IPS-NIHi11 (cell line): ENCODE results near the gene SCFD2.

Source experiments
- DNase-seq: peaks from one replicate; pipeline ENCODE4 v3.0.0; 2012; ENCODE audit warnings: mixed read lengths, low spot score

SCFD2 gene

DNA sequence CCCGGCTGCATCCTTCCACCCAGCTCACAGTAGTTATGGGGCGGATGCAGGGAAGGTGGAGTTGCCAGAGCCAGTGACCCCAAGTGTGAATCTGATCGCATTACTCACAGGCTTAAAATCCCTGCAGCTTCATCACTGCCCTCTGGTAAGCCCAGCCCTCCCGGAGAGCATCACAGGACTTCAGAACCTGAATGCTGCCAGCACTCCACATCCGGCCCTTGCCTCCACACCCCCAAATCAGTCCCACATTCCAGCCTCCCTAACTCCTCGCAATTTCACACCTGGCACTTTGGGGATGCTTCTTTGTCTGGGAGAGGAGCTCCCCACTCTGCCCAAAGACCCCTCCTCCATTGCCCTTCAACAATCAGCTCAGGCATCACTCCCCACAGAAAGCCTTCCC is 488.2 kb downstream of the SCFD2 start:
- DNase-seq, result no peak

DNA sequence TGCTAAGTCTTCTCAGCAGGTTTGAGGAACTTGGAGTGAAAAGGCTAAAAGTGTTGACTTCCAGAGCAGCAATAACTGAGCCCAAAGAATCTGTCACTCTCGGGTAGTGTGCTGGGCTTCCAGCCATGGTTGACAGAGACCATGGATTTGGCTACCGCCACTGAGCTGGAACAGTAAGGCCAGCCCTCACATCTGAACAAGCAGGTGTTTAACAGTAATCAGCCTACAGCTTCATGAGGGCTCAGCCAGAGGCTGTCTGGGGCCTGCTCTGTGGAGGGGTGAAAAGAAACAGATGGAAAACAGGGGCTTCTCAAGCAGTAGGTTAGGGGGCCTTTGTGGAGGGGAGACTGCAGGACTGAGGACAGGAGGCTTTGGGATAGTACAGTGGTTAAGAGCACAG is 488.8 kb downstream of the SCFD2 start:
- DNase-seq, result no peak

DNA sequence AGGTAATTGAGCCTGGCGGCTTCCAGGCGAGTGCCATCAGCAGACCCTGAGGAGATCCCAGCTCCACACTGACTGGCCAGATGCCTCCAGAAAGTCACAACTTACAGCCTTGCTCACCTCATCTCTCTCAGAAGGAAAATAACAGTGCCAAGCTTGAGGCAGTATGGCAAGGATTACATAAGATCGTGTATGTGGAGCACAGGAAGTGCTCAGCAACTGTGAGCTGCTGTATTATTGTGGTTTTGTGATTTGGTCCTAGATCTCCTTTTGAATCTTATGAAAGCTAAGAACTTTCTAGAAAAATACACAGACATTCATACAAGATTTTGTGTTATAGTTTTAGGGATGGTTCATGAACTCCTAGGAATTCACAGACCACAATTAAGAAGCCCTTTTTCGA is 489.8 kb downstream of the SCFD2 start:
- DNase-seq, result no peak

DNA sequence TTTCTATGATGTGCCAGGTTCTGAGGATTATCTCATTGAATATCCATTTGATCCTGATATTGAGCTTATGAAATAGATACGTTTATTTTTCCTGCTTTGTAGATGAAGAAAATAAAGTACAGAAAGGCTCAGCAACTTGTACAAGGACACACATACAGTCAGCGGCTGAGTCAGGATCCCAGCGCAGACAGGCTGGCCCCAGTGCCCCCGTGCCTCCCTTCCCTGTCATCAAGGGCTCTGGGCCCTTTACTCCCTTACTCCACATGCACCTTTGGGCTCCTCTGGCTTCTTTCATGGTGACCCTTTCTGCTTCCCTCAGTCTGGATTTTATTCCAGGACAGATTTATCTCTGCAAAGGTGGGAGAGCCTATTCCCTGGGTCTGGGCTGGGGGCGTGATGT is 490.9 kb downstream of the SCFD2 start:
- DNase-seq, result no peak

DNA sequence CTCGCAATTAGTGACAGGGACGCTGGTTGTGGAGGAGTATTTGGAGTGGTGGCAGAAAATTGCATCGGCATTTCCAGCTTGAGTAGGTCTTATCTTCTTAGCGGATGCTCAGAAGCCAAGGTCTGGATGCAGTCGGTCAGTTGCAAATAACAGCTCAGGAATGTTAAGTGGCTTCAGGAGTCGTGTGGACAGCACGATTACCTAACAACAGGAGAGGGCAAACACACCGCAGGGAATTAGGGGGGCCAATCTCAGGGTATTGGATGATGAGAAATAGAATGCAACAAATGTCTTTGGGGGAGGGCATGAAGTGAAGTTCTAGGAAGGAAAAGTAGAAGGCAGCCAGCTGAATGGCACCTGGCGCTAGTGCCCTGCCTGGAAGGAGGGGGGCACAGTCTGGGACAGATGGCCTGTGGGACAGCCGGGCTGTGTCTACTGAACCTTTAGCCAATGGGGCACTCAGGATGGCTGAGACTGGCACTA is 492.0 kb downstream of the SCFD2 start:
- DNase-seq, result peak; percentile 64

DNA sequence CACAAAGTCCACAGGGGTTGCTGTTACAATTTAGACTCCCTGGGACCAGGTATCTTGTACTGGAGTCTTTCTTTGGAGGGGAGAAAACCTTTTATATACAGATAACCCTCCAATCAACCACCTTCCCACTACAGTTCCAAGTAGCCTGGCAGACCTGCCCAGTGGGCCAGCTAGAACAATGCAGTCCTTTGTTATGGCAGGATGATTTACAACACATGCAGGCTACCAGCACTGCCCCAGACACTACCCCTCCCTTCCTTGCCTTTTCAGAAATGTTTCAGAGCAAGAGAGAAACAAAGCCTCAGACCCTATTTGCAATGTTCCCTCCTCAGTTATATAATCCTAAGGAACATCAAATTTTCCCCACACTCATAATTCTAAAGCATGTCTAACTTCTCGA is 492.7 kb downstream of the SCFD2 start:
- peak; percentile 55 for DNase-seq

DNA sequence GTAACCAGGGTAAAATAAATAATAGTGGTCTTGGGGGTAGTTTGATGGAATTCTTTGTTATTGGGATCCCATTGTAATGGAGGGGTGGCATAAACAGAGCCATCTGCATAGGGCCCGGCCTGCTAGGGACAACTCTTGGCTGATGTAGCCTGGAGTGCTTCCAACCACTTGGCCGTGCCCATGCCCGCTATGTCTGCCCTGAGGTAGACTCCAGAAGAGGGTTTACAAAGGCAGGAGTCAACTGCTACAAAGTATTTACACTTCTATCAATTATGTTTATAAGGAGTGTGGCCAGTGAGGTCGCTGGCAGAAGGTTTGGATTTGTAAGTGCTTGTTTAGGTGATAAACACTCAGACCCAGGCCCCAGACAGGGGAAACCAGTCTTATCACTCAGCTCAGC is 495.6 kb downstream of the SCFD2 start:
- DNase-seq, result no peak

DNA sequence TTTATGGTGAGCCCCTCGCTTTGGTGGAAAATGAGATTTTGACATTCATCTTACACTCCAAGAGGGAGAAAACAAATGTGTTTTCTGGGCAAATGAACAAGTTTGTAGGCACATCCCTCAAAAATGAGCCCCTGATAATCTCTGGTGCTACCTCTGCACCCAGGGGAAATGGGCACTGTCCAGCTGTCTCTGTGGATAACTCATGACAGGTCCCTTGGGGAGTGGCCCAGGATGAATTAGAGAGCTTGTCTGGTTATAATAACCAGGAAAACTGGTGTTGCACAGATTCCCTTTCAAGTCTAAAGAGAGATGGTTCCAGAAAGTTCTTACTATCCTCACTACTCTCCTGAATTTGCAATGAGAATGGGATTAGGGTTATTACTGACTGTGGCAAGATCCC is 496.2 kb downstream of the SCFD2 start:
- DNase-seq, result no peak

DNA sequence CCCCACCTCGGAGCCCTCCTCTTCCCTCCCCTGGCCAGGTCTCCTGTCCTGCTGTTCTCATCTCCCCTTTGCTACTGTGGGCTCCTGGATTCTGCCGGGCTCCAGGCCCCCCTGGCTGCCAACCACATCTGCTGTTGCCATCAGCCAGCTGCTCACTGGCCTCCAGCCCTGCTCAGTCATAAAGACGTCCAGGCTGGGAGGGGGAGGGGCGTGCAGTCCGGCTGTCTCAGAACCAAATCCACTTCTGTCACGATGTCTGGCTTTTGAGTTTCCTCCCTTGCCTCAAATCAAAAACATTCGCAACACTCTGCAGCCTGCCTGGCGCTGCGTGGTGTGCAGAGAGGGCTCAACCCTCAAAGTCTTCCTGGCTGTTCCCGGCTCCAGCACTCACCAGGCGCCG is 496.7 kb downstream of the SCFD2 start:
- DNase-seq, result no peak

DNA sequence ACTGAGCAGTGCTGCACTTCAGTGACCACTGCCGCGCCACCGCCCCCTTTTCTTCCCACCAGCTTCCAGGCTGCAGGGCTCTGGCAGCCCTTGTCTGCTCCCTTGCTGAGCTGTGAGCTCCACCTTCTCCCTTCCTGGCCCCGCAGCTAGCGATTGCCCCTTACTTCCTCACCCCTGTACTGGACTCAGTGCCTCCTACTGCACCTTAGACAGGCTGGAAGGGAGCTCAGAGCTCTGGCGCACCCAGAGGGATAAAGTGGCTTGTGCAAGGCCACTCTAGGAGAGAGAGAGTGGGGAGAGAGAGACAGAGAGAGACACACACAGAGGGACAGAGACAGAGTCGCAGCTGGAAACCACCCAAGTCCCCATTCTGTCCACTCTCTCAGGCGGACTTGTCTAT is 497.7 kb downstream of the SCFD2 start:
- peak; percentile 40 for DNase-seq

DNA sequence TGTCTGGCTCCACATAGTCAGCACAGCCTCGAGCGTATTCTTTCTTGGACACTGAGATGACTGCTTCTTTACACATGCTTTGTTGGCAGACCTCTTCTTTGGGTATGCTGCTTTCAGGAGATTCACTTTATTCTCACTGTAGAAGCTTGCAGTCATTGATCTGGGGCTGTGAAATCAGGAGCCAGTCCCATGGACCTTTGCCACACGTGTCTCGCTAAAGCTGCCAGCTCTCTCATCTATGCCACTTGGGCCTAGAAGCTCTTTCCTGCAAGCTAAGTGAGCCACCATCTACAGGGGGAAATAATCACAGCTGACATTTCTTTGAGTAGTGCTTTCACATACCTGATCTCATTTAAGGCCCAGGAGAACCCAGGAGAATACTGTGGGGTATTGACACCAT is 498.7 kb downstream of the SCFD2 start:
- no peak for DNase-seq

DNA sequence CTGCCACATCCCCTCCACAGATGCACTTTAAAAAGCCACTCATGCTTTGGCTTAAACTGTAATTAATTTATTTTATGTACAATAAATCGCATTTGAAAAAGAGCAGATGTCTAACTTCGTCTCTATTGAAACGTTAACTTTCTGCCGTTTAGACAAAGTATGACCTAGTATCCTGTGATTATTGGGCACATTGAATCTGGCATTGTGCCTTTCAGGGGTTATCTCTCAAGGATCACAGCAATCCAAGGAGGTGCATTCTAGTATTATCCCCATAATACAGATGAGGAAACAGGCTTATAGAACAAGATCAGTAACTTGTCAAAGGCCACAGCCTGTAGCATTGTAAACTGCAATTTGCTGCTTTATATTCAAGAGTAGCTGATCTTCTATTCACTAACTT is 499.1 kb downstream of the SCFD2 start:
- no peak for DNase-seq

DNA sequence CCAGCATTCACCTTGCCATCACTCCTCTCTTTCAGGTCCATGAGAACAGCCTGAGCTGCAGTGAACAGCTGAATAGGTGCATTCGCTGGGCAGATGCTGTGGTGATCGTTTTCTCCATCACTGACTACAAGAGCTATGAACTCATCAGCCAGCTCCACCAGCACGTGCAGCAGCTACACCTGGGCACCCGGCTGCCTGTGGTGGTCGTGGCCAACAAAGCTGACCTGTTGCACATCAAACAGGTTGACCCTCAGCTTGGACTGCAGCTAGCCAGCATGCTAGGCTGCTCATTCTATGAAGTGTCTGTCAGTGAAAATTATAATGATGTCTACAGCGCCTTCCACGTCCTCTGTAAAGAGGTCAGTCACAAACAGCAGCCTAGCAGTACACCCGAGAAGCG is 500.6 kb downstream of the SCFD2 start:
- no peak for DNase-seq

DNA sequence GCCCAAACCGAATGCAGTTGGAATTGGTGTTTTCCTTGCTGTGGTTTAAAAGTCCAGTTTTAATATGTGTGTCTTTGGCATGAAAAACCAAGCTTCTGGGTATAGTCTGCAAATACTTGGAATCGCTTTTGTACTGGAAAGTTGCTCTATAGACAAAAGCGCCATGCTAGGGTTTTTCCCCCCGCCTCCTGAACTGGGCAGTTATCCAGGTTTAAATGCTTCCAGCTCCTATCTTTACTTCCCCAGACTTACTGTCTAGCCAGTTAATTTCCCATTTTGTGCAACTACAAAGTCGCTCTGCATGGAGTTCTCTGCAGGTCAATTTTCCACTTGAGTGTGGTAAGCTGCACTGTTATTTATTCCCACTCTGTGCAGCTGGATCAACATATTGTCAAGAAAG is 501.1 kb downstream of the SCFD2 start:
- DNase-seq, result no peak

DNA sequence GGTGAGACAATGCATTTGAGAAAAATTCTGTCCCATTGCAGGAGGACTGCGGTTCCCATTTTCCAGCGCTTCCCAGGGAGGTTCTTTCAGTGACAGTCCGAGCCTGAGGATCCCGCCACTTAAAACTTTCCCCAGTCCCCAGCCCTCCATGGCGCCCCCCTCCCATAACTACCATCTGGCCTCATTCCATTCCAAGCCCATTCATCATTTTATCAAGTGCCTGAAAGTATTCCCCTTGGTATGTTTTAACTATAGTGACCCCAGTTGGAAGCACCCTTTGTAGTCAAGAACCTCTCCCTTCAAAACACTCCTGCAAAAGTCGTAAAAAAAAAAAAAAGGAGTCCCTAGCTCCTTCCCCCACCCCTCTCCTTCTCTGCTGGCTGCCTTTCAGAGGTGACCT is 502.5 kb downstream of the SCFD2 start:
- DNase-seq, result no peak

DNA sequence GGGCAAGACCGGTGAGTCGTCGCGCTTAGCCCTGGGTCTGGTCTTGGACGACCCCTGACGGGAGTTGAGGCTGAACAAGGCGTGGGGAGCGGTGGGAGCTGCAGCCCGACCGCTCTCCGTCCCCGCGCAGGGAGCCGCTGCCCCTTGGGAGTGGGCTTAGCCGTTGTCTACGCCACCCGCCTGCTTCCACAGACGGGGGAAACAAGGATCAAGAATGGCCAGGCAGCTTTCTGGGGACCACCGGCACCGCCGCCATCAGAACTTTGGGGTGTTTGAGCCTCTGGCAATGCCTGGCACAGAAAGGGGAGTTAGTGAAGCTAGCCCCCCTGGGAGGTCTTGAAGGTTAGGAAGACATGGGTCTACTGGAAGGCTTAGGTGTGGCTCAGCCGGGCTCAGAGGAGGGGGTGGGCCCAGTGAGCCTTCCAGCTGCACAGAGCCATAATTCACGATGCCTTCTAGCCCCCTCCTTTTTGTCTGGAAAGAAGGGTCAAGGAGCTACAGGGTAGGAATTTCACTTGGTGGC is 503.2 kb downstream of the SCFD2 start:
- DNase-seq, result no peak

DNA sequence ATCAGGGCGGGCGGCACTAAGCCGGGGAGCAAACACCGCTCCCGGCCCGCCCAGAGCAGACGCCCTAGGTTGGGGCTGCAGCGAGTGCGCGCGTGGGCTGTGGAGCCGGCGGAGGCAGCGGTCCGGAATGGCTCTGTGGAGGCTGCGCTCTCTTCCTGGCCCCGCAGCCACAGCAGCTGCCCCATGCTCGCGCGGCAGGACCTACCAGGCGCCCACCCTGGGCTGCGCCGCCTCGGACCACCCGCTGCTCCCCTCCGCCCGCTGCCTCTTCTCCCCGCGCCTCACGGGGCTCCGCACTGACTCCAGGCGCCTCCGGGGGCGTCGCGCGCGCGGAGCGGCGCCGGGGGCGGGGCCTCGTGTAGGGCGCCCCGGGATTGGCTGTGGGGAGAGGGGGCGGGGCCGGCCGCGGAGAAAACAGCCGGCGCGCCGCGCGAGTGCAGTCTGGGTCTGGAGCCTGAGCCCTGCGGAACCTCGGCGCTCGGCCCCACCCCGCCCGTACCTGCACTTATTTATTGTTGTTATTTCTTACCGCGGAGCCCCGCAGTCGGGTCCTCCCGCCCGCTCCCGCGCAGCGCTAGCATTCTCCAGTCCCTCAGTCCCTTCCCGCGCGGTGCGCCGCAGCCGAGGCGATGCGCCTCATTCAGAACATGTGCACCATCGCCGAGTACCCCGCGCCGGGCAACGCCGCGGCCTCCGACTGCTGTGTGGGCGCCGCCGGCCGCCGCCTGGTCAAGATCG is 503.8 kb downstream of the SCFD2 start, which contains the start of gene RASL11B:
RASL11B (plus strand) TSS at position 439 of the 738 bp plus-strand sequence; CDS start at position 630, 191 bp downstream.
- DNase-seq, result peak; percentile 97

DNA sequence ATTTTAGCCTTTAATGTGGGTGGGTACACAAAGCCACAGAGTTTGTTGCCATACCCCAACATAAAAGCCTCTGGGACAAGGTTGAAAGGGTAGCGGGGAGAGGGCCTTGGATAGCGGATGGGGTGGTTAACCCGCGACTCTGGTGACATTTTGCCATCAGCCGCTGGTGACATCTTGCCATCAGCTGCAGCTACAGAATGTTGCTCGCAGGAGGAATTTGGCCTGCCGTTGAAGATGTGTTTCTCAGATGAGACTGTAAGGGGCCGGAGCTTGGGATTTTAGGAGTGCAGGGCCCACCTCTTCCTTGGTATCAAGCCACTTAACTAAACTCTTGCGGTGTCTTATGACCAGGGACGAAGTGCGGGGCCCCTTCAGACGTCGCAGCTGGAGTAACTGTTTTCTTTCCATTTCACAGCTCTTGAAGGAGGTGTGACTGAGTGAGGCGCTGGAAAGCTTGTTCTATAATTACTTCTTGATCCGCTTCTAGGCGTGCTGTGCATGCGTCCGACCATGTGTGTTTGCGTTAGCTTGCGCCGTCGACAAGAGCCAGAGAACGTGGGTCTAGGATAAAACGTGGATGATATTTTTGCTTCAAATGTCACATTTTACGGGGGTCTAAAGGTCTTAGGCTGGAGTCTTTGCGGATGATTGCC is 504.6 kb downstream of the SCFD2 start:
- no peak for DNase-seq

DNA sequence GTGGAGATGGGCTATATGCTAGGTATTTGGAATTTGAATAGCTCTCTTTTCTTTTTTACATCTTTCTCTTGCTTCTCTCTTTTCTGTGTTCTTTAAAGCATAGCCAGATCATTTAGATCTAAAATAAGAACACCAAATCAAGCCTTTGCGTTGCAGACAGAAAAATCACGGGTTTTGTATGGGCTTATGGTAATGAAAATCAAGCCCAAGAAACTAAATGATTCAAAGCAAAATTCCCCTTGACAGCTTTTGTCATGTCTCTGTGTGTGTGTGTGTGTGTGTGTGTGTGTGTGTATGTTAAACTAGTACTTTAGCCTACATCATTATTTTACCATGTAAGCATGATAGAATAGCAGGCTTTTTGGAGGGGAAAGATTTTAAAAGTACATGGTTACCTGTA is 505.5 kb downstream of the SCFD2 start:
- no peak for DNase-seq

DNA sequence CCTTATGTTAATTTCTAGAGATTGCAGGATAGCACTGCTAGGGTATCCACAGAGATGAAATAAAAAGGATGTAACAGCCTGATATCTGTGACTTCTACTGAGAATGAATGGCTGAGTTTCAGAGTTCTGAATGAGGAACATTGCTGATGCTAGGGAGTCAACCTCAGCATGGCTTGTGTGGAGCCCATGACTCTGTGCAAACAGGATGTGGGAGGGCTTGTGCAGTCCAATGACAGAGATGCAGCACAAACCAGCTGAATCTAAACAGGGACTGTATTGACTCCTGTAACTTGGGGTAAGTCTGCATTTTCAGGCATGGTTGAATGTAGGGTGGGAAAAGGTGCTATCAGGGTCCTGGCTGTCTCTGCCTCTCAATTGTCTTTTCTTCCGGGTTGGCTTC is 509.1 kb downstream of the SCFD2 start:
- no peak for DNase-seq

DNA sequence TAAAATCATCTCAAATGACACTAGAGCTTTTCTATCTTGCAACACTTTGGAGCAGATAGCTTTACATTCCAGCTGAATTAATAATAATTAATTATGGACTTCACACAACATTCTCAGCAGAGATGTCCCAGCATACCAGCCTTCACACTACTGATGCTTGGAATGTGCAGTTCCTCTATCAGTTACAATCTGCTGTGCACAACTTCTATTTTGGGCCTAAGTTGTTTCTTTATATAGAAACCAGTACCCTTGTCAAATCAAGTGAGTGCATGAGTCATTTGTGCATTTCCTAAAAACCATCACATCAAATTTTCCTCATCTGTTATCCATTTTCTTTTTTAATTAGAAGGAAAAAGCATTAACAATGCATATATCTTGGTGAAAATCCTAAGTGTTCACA is 512.5 kb downstream of the SCFD2 start:
- no peak for DNase-seq

DNA sequence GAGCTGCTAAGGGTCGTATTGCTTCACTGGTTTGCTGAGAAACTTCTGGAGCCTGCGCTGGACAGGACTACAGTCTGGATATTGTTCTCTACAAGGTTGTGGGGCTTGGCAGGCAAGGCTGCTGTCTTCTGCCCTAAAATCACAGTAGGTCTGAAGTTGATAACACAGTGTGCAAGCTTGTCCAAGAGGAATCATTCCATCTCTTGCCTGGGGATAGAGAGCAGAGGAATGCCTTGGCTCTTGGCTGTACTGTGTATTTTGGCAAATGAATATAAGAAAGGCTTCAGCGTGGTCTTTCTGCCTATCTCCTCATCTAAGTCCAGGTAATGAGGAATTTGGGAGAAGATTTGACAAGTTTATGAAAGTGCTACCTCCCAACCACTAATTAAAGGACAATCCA is 513.1 kb downstream of the SCFD2 start:
- no peak for DNase-seq

DNA sequence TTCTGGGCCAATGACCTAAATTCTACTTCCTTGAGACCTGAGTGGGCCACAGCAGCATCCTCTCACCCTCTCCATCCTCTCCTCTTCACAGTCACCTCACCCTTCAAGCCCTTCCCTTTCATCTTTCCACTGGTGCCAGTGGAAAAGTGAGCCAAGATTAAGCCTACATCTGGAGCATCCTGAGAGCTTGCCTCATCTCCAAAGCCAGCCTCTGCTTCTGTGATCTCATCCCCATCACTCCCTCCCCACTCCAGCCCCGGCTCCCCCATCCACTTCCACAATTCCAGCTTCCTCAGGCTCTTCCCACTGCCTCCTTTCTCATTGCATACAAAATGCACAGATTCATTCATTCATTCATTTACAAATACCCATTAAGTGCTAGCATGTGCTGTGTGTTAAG is 513.8 kb downstream of the SCFD2 start:
- DNase-seq, result no peak
